Lower leg skin (tissue), 3 donors: Measurements from ENCODE around the gene BCO1.

ENCODE experiments used
- CTCF ChIP-seq, 3 donors: fragments of 450-650 bp; IDR thresholded peaks; one replicate each; pipeline ENCODE4 v1.5.1; 2016; ENCODE audit warnings: antibody characterized with exemption in 3 of 3, mild to moderate bottlenecking in 3 of 3, moderate library complexity in 2 of 3
- POLR2A ChIP-seq, 2 donors: fragments of 450-650 bp; IDR thresholded peaks; one replicate each; pipeline ENCODE4 v1.6.1; 2016 to 2017; ENCODE audit warnings: antibody characterized with exemption in 2 of 2, mild to moderate bottlenecking in 1 of 2, moderate library complexity in 1 of 2

GRCh38 chr16:81280393-81280792 lies 41.9 kb downstream of the BCO1 start:
- TF ChIP-seq CTCF (IDR thresholded peaks at IDR 0.05) (no peak), POLR2A (IDR thresholded peaks at IDR 0.05) (no peak)
